HepG2 (cell line): ENCODE results near the gene APOM. TPM values are rescaled to one million over a fixed set of nuclear protein-coding genes. Genes with fewer than 3 reads are reported as not detected.

Experiments used
- HCFC1 ChIP-seq: fragments of 150-350 bp; IDR thresholded peaks from 2 replicates; pipeline ENCODE4 v1.6.1; 2014; ENCODE audit warnings: low read depth, low read length
- IKZF4 ChIP-seq: sonication (generic); formaldehyde crosslinking; IDR thresholded peaks from 2 replicates; pipeline ENCODE4 v1.5.1; 2020; ENCODE audit warnings: borderline replicate concordance, mild to moderate bottlenecking, low read depth, missing genetic modification reagents; ENCODE audit errors: not compliant biosample characterization
- KDM3A ChIP-seq: IDR thresholded peaks from 2 replicates; pipeline ENCODE4 v1.6.1; 2018; ENCODE audit warnings: low read depth, missing compliant biosample characterization
- MIER2 ChIP-seq: IDR thresholded peaks from 2 replicates; pipeline ENCODE4 v1.6.1; 2016; ENCODE audit warnings: missing biosample characterization, missing genetic modification reagents
- NFYC ChIP-seq: IDR thresholded peaks from 2 replicates; pipeline ENCODE4 v1.6.1; 2016; ENCODE audit warnings: missing genetic modification reagents, missing compliant biosample characterization
- PAWR ChIP-seq: sonication (generic); formaldehyde crosslinking; IDR thresholded peaks from 2 replicates; pipeline ENCODE4 v1.4.0; 2020; ENCODE audit warnings: missing genetic modification reagents, mild to moderate bottlenecking, borderline replicate concordance
- SOX5 ChIP-seq: IDR thresholded peaks from 2 replicates; pipeline ENCODE4 v1.6.1; 2016; ENCODE audit warnings: borderline replicate concordance
- STAG1 ChIP-seq: sonication (generic); formaldehyde crosslinking; IDR thresholded peaks from 2 replicates; pipeline ENCODE4 v1.4.0; 2020; ENCODE audit warnings: missing genetic modification reagents
- TAF15 ChIP-seq: fragments of 200-400 bp; formaldehyde crosslinking; IDR thresholded peaks from one replicate; pipeline ENCODE4 v1.6.1; 2018; ENCODE audit warnings: mild to moderate bottlenecking, low read depth, low read length; ENCODE audit not compliant: poor library complexity, severe bottlenecking
- TCF12 ChIP-seq, 2 experiments: fragments of 450-650 bp in 1 of 2; sonication (generic) in 1 of 2; formaldehyde crosslinking in 1 of 2; IDR thresholded peaks; 2 replicates each; pipeline versions ENCODE4 v1.6.1 to v1.8.0; 2017 to 2022; ENCODE audit warnings: antibody characterized with exemption in 1 of 2, mild to moderate bottlenecking in 1 of 2, missing genetic modification reagents in 1 of 2, moderate library complexity in 1 of 2
- TCF7L2 ChIP-seq: IDR thresholded peaks from 2 replicates; pipeline ENCODE4 v1.6.1; 2011; ENCODE audit warnings: mild to moderate bottlenecking, low read depth, low read length, moderate library complexity
- ZBTB42 ChIP-seq: sonication (generic); formaldehyde crosslinking; IDR thresholded peaks from 2 replicates; pipeline ENCODE4 v1.5.0; 2020; ENCODE audit warnings: mild to moderate bottlenecking, missing genetic modification reagents
- ZFAT ChIP-seq: sonication (generic); formaldehyde crosslinking; conservative IDR thresholded peaks from 2 replicates; pipeline ENCODE4 v1.8.1; 2023; ENCODE audit warnings: missing genetic modification reagents, inconsistent platforms
- ZNF326 ChIP-seq: sonication (generic); formaldehyde crosslinking; IDR thresholded peaks from 2 replicates; pipeline ENCODE4 v1.4.0; 2020; ENCODE audit warnings: missing genetic modification reagents, borderline replicate concordance
- ZNF33B ChIP-seq: sonication (generic); formaldehyde crosslinking; IDR thresholded peaks from 2 replicates; pipeline ENCODE4 v1.5.1; 2020; ENCODE audit warnings: mild to moderate bottlenecking, missing genetic modification reagents
- ZNF430 ChIP-seq: sonication (generic); formaldehyde crosslinking; IDR thresholded peaks from 2 replicates; pipeline ENCODE4 v1.9.0; 2021; ENCODE audit warnings: mild to moderate bottlenecking, missing genetic modification reagents
- ZNF562 ChIP-seq: sonication (generic); formaldehyde crosslinking; IDR thresholded peaks from 2 replicates; pipeline ENCODE4 v1.8.0; 2022; ENCODE audit warnings: missing genetic modification reagents, borderline replicate concordance
- ZNF644 ChIP-seq: IDR thresholded peaks from 2 replicates; pipeline ENCODE4 v1.6.1; 2016; ENCODE audit warnings: low read depth
- polyA plus RNA-seq, 8 experiments: library from polyadenylated mRNA; depleted of rRNA in 3 of 8; stranded (reverse) in 7 of 8; unstranded in 1 of 8; fragments of >200 nt; fragmentation: Illumina TruSeq in 4 of 8; extraction: Trizol in 4 of 8; gene quantifications; 2 replicates each; pipeline versions ENCODE4 v1.2.1 to v1.2.3, GENCODE V29; 2011 to 2016; ENCODE audit warnings: low read depth in 4 of 8, missing spikeins in 1 of 8, mixed read lengths in 1 of 8; ENCODE audit not compliant: insufficient read depth in 1 of 8
- total RNA-seq, 5 experiments: library from RNA; depleted of rRNA; stranded (reverse); fragments of >200 nt; fragmentation: Illumina TruSeq; extraction: Trizol; gene quantifications; 2 replicates each; pipeline ENCODE4 v1.2.3, GENCODE V29; 2016; ENCODE audit warnings: low read depth in 1 of 5
- TF ChIP-seq, protein P1 (sequence below): sonication (generic); formaldehyde crosslinking; IDR thresholded peaks from 2 replicates; pipeline ENCODE4 v1.5.1; 2020; ENCODE audit warnings: missing genetic modification reagents, mild to moderate bottlenecking, borderline replicate concordance
- TF ChIP-seq, protein P2 (sequence below): sonication (generic); formaldehyde crosslinking; IDR thresholded peaks from 2 replicates; pipeline ENCODE4 v1.4.0; 2020; ENCODE audit warnings: missing genetic modification reagents
- TF ChIP-seq, protein P3 (sequence below): sonication (generic); formaldehyde crosslinking; IDR thresholded peaks from 2 replicates; pipeline ENCODE4 v1.4.0; 2020; ENCODE audit warnings: mild to moderate bottlenecking, missing genetic modification reagents
- TF ChIP-seq, protein P4 (sequence below): IDR thresholded peaks from 2 replicates; pipeline ENCODE4 v1.6.1; 2016; ENCODE audit warnings: missing compliant biosample characterization, missing genetic modification reagents, borderline replicate concordance
- TF ChIP-seq, protein P5 (sequence below): sonication (generic); formaldehyde crosslinking; IDR thresholded peaks from 2 replicates; pipeline ENCODE4 v1.8.0; 2022; ENCODE audit warnings: missing genetic modification reagents, mild to moderate bottlenecking, borderline replicate concordance

The APOM gene
- total and polyA plus RNA-seq, 2 of the 13 experiments (the other 11 are each of a cell fraction or from before 2014, with no cell fraction given): 98.2 to 1,140 TPM

DNA sequence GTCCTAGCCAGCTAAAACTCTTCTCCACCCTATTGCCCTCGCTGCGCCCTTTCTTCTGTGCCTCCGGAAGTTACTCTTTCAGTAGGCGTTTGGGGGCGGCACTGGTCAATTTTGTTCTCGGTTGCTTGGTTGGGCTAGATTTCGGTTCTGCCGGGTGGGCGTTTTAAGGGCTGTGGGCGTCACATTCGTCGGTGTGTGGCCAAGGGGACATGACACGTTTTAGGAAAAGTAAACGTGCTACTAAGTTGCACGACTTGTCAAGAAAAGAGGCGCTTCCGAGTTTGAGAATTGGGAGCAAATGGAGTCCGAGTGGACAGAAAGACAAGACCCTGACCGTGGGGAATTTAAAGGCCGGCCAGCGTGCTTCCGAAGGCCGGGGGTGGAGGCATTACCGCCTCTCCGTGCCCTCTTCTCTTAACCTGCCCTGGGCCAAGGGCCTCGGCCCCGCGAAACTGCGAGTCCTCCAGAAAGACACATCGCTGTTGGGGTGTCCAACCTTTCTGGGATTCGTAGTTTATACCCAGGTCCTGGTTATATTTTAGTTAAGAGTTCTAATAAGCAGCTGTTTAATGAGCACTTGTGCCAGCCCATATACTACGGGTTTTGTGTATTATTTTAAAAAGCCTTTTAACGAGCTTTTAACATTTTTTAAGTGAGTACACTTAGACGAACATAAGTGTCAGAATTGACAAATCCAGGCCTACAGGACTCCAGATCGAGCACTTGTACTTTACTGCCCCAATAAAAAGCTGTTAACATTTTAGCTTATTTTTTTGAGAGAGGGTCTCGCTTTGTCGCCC lies 2.6 kb upstream of the APOM start (continued):
- TF ChIP-seq, protein P1, sequence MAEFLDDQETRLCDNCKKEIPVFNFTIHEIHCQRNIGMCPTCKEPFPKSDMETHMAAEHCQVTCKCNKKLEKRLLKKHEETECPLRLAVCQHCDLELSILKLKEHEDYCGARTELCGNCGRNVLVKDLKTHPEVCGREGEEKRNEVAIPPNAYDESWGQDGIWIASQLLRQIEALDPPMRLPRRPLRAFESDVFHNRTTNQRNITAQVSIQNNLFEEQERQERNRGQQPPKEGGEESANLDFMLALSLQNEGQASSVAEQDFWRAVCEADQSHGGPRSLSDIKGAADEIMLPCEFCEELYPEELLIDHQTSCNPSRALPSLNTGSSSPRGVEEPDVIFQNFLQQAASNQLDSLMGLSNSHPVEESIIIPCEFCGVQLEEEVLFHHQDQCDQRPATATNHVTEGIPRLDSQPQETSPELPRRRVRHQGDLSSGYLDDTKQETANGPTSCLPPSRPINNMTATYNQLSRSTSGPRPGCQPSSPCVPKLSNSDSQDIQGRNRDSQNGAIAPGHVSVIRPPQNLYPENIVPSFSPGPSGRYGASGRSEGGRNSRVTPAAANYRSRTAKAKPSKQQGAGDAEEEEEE (CRISPR knock-in tag): no peak
- TF ChIP-seq, protein P2, sequence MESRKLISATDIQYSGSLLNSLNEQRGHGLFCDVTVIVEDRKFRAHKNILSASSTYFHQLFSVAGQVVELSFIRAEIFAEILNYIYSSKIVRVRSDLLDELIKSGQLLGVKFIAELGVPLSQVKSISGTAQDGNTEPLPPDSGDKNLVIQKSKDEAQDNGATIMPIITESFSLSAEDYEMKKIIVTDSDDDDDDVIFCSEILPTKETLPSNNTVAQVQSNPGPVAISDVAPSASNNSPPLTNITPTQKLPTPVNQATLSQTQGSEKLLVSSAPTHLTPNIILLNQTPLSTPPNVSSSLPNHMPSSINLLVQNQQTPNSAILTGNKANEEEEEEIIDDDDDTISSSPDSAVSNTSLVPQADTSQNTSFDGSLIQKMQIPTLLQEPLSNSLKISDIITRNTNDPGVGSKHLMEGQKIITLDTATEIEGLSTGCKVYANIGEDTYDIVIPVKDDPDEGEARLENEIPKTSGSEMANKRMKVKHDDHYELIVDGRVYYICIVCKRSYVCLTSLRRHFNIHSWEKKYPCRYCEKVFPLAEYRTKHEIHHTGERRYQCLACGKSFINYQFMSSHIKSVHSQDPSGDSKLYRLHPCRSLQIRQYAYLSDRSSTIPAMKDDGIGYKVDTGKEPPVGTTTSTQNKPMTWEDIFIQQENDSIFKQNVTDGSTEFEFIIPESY (CRISPR knock-in tag): no peak
- TF ChIP-seq, protein P3, sequence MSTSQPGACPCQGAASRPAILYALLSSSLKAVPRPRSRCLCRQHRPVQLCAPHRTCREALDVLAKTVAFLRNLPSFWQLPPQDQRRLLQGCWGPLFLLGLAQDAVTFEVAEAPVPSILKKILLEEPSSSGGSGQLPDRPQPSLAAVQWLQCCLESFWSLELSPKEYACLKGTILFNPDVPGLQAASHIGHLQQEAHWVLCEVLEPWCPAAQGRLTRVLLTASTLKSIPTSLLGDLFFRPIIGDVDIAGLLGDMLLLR (CRISPR knock-in tag): no peak
- TF ChIP-seq ZNF33B: no peak
- TF ChIP-seq, protein P4, sequence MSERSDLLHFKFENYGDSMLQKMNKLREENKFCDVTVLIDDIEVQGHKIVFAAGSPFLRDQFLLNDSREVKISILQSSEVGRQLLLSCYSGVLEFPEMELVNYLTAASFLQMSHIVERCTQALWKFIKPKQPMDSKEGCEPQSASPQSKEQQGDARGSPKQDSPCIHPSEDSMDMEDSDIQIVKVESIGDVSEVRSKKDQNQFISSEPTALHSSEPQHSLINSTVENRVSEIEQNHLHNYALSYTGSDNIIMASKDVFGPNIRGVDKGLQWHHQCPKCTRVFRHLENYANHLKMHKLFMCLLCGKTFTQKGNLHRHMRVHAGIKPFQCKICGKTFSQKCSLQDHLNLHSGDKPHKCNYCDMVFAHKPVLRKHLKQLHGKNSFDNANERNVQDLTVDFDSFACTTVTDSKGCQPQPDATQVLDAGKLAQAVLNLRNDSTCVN (CRISPR knock-in tag): no peak
- no peak for TF ChIP-seq ZNF326 (CRISPR knock-in tag)
- TF ChIP-seq TCF12 (IDR thresholded peaks at IDR 0.05): no peak
- peak; percentile 16; the same call in 1 of the 2 replicates for TF ChIP-seq TCF12 (CRISPR knock-in tag; IDR thresholded peaks at IDR 0.05)
- TF ChIP-seq HCFC1: no peak
- no peak for TF ChIP-seq PAWR (CRISPR knock-in tag)
- peak; percentile 36; the same call in 1 of the 2 replicates for TF ChIP-seq STAG1 (CRISPR knock-in tag)
- TF ChIP-seq KDM3A (CRISPR knock-in tag): no peak
- no peak for TF ChIP-seq MIER2 (CRISPR knock-in tag)
- no peak for TF ChIP-seq ZNF644
- TF ChIP-seq IKZF4 (CRISPR knock-in tag): no peak
- 0 out of 2 replicates have a peak, but pooled peaks have one; percentile 52 for TF ChIP-seq ZFAT
- no peak for TF ChIP-seq TCF7L2
- peak; percentile 17; the same call in 1 of the 2 replicates for TF ChIP-seq NFYC
- TF ChIP-seq, protein P5, sequence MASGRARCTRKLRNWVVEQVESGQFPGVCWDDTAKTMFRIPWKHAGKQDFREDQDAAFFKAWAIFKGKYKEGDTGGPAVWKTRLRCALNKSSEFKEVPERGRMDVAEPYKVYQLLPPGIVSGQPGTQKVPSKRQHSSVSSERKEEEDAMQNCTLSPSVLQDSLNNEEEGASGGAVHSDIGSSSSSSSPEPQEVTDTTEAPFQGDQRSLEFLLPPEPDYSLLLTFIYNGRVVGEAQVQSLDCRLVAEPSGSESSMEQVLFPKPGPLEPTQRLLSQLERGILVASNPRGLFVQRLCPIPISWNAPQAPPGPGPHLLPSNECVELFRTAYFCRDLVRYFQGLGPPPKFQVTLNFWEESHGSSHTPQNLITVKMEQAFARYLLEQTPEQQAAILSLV (CRISPR knock-in tag): no peak
- no peak for TF ChIP-seq ZBTB42
- TF ChIP-seq ZNF430 (CRISPR knock-in tag): no peak
- TF ChIP-seq SOX5 (CRISPR knock-in tag): no peak
- no peak for TF ChIP-seq ZNF562 (CRISPR knock-in tag)
- no peak for TF ChIP-seq TAF15
